ENCODE data around the gene FAM177A1.

- TF ChIP-seq, protein P1, sequence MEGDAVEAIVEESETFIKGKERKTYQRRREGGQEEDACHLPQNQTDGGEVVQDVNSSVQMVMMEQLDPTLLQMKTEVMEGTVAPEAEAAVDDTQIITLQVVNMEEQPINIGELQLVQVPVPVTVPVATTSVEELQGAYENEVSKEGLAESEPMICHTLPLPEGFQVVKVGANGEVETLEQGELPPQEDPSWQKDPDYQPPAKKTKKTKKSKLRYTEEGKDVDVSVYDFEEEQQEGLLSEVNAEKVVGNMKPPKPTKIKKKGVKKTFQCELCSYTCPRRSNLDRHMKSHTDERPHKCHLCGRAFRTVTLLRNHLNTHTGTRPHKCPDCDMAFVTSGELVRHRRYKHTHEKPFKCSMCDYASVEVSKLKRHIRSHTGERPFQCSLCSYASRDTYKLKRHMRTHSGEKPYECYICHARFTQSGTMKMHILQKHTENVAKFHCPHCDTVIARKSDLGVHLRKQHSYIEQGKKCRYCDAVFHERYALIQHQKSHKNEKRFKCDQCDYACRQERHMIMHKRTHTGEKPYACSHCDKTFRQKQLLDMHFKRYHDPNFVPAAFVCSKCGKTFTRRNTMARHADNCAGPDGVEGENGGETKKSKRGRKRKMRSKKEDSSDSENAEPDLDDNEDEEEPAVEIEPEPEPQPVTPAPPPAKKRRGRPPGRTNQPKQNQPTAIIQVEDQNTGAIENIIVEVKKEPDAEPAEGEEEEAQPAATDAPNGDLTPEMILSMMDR (IDR thresholded peaks at IDR 0.05; ENCODE audit: poor library complexity, severe bottlenecking): no peak
- TF ChIP-seq SMC3 (conservative IDR thresholded peaks at IDR 0.05; ENCODE audit: poor library complexity): no peak
These were observed 37.6 kb downstream of the FAM177A1 start for GRCh38 chr14:35083530-35084150.

Measured in neural cell (in vitro differentiated cells).